GM18499 (cell line): ENCODE measurements around the gene ZFP1.

ENCODE experiments used
- ATAC-seq: cut with Tn5 transposase; IDR thresholded peaks from one replicate; pipeline ENCODE4 v1.9.1; 2021; ENCODE audit warnings: moderate number of reproducible peaks; ENCODE audit not compliant: insufficient read depth, unreplicated experiment

Gene ZFP1

DNA sequence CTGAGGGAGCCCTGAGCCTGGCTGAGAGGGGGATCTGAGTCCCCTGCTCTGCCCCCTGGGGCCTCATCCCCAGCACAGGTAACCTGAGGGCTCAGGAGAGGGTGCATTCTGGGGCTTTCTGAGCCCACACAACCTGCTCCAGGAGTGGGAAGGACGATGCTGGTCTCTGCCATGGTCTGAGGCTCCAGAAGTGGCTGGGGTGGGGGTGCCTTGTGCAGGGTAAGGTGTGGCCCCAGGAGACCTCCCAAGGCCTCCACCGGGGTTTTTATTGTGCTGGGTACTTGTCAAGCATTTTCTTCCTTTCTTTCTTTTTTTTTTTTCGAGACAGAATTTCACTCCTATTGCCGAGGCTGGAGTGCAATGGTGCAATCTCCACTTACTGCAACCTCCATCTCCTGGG, 70.8 kb downstream of the ZFP1 start:
- ATAC-seq, result no peak

DNA sequence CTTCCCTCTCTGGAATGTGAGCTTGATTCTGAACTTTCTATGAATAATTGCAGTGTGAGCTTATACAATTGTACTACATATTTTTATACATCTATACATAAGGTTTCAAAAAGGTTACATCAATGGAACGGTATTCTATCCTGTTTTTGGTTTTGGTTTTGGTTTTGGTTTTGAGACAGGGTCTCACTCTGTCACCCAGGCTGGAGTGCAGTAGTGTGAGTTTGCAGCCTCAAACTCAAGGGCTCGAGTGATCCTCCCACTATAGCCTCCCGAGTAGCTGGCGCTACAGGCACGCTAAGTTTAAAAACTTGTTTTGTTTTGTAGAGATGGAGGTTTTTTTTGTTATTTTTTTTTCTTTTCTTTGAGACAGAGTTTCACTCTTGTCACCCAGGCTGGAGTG, 71.5 kb downstream of the ZFP1 start:
- peak; percentile 41 for ATAC-seq
